HepG2 (cell line): ENCODE measurements around the gene PTPRD. TPM values are rescaled to one million over a fixed set of nuclear protein-coding genes. Genes with fewer than 3 reads are reported as not detected.

Source experiments
- ATAC-seq: fragments of 200-7000 bp; cut with Tn5 transposase; 3 replicates; pipeline ENCODE4 v1.9.1; 2020; ENCODE audit warnings: mild to moderate bottlenecking, moderate library complexity
- BruUV-seq: library from RNA; stranded (reverse); fragments of 400-500 nt; replicated peaks from 2 replicates; lab custom pipeline; 2021; lab: Mats Ljungman, UMichigan
- CTCF ChIA-PET: fragments of 300-600 bp; formaldehyde crosslinking; extraction: SDS; loops from one replicate; lab custom pipeline; 2021; ENCODE audit warnings: low total read pairs, inconsistent platforms, low intra/inter-chr PET ratio; lab: Yijun Ruan, JAX
- POLR2A ChIA-PET: fragments of 350-600 bp; sonication (Branson Sonifier 250); formaldehyde crosslinking; loops from one replicate; lab custom pipeline; 2020; ENCODE audit warnings: antibody characterized with exemption, inconsistent platforms; lab: Yijun Ruan, JAX
- DNase-seq: peaks from one replicate; pipeline ENCODE4 v3.0.0-alpha.2; 2015; ENCODE audit warnings: low spot score
- FAIRE-seq: peaks from 3 replicates; lab custom pipeline; 2011; peaks lifted over from hg19 to GRCh38; lab: Jason Lieb, UNC
- H2AFZ ChIP-seq: one replicate; pipeline ENCODE4 v1.6.1; 2011; ENCODE audit warnings: low read length, inconsistent platforms
- H3K27ac ChIP-seq: fragments of 300-600 bp; 3 replicates; pipeline ENCODE4 v1.8.0; 2011; ENCODE audit warnings: mixed run types, mild to moderate bottlenecking, mixed read lengths, low read length, inconsistent platforms; ENCODE audit not compliant: insufficient read depth; ENCODE audit errors: extremely low read length
- H3K27me3 ChIP-seq, 2 experiments: fragments of 200-600 bp in 1 of 2; 2 replicates in 1 of 2; 3 replicates in 1 of 2; pipeline versions ENCODE4 v1.6.0 to v1.8.0; 2011; ENCODE audit warnings: low read length in 2 of 2, mild to moderate bottlenecking in 2 of 2, moderate library complexity in 2 of 2, inconsistent platforms in 1 of 2; ENCODE audit not compliant: insufficient read depth in 2 of 2, control insufficient read depth in 1 of 2
- H3K36me3 ChIP-seq, 2 experiments: fragments of 200-600 bp in 1 of 2; replicated peaks in 1 of 2; 2 replicates in 1 of 2; 3 replicates in 1 of 2; pipeline versions ENCODE4 v1.5.1 to v1.8.0; 2011; ENCODE audit warnings: low read length in 2 of 2, inconsistent platforms in 1 of 2; ENCODE audit not compliant: insufficient read depth in 2 of 2, control insufficient read depth in 1 of 2
- H3K4me1 ChIP-seq: 2 replicates; pipeline ENCODE4 v1.5.1; 2012; ENCODE audit warnings: low read length, inconsistent platforms; ENCODE audit not compliant: insufficient read depth
- H3K4me2 ChIP-seq: 2 replicates; pipeline ENCODE4 v1.6.0; 2011; ENCODE audit warnings: low read depth, low read length, inconsistent platforms
- H3K4me3 ChIP-seq, 3 experiments: fragments of 200-600 bp in 1 of 3; sonication (generic), shearing (Covaris generic) in 1 of 3; replicated peaks in 1 of 3; 2 replicates each; pipeline ENCODE4 v1.5.1; 2011 to 2016; ENCODE audit warnings: low read length in 3 of 3, inconsistent platforms in 2 of 3, low read depth in 2 of 3, mild to moderate bottlenecking in 2 of 3, control low read depth in 1 of 3, mixed read lengths in 1 of 3; ENCODE audit not compliant: insufficient read depth in 1 of 3
- H3K79me2 ChIP-seq: one replicate; pipeline ENCODE4 v1.6.1; 2011; ENCODE audit warnings: low read length, inconsistent platforms; ENCODE audit not compliant: insufficient read depth
- H3K9ac ChIP-seq: 2 replicates; pipeline ENCODE4 v1.6.0; 2011; ENCODE audit warnings: mild to moderate bottlenecking, low read depth, low read length, inconsistent platforms; ENCODE audit not compliant: insufficient read depth
- H3K9me3 ChIP-seq: 2 replicates; pipeline ENCODE4 v1.5.1; 2012; ENCODE audit warnings: mild to moderate bottlenecking, low read length
- H4K20me1 ChIP-seq: 2 replicates; pipeline ENCODE4 v1.6.0; 2011; ENCODE audit warnings: inconsistent platforms, mild to moderate bottlenecking, low read length, moderate library complexity; ENCODE audit not compliant: insufficient read depth
- DMAP1 ChIP-seq: IDR thresholded peaks from 2 replicates; pipeline ENCODE4 v1.6.1; 2016
- SP5 ChIP-seq: IDR thresholded peaks from 2 replicates; pipeline ENCODE4 v1.6.1; 2016; ENCODE audit warnings: low read depth, borderline replicate concordance
- ZBTB40 ChIP-seq, 2 experiments: fragments of 450-650 bp in 1 of 2; sonication (generic) in 1 of 2; formaldehyde crosslinking in 1 of 2; IDR thresholded peaks; 2 replicates each; pipeline versions ENCODE4 v1.6.1 to v1.8.0; 2016 to 2022; ENCODE audit warnings: antibody characterized with exemption in 1 of 2, mild to moderate bottlenecking in 1 of 2, missing genetic modification reagents in 1 of 2
- WGBS: methylation state at CpG from one replicate; pipeline ENCODE4 v1.1.6; 2017; ENCODE audit warnings: low lambda C conversion rate; 5-methylcytosine and 5-hydroxymethylcytosine counted together
- in situ Hi-C: cut with HindIII; loops from 2 replicates; pipeline ENCODE4 v1.10.0; 2017; ENCODE audit warnings: low pct_unique_long_range_greater_than_20kb; ENCODE audit not compliant: extremely low pct_ligation_motif_present
- intact Hi-C: fragments of 100-400 bp; cut with micrococcal nuclease; formaldehyde crosslinking; loops from one replicate; pipeline ENCODE4 v1.10.0; 2022; ENCODE audit not compliant: unreplicated experiment
- polyA plus RNA-seq, 8 experiments: library from polyadenylated mRNA; depleted of rRNA in 3 of 8; stranded (reverse) in 7 of 8; unstranded in 1 of 8; fragments of >200 nt; fragmentation: Illumina TruSeq in 4 of 8; extraction: Trizol in 4 of 8; gene quantifications; 2 replicates each; pipeline versions ENCODE4 v1.2.1 to v1.2.3, GENCODE V29; 2011 to 2016; ENCODE audit warnings: low read depth in 4 of 8, missing spikeins in 1 of 8, mixed read lengths in 1 of 8; ENCODE audit not compliant: insufficient read depth in 1 of 8
- total RNA-seq, 5 experiments: library from RNA; depleted of rRNA; stranded (reverse); fragments of >200 nt; fragmentation: Illumina TruSeq; extraction: Trizol; gene quantifications; 2 replicates each; pipeline ENCODE4 v1.2.3, GENCODE V29; 2016; ENCODE audit warnings: low read depth in 1 of 5

PTPRD gene
- total and polyA plus RNA-seq, 2 of the 13 experiments (the other 11 are each of a cell fraction or from before 2014, with no cell fraction given) = 0.05 TPM; not detected in 1

DNA sequence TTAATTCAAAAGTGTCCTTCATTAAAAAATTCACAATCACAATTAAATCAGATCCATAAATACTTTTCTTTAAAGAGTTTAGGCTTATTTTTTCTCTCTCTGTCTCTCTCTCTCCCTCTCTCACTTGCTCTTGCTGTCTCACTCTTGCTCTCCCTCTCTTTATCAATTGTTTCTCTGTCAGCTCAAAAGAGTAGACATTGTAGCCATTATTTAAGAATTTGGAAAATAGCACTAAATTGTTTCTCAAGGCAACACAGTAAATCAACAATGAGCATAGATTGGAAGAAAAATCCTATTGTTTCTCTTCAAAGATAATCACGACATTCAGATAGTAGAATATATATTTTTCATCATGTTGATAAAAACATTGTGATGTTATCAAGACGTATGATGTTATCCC is 1114.0 kb downstream of the PTPRD start:
- DNase-seq = no peak
- in situ Hi-C loops = no loop called here
- no peak for FAIRE-seq
- no peaks in the 10 kb centered on the region for H3K27me3 ChIP-seq
- no peak overlapping the region for H3K9ac ChIP-seq
- no peak overlapping the region for H3K27ac ChIP-seq
- H3K79me2 ChIP-seq = no peaks in the 10 kb centered on the region
- peaks cover 21% of the 10 kb centered on the region for H3K9me3 ChIP-seq
- no peaks in the 10 kb centered on the region for H3K4me1 ChIP-seq
- no peaks in the 10 kb centered on the region for H3K36me3 ChIP-seq
- CTCF ChIA-PET = no interaction called here
- POLR2A ChIA-PET = no interaction called here
- H3K4me2 ChIP-seq = no peak overlapping the region
- no peak for ATAC-seq
- no peak overlapping the region for H3K4me3 ChIP-seq
- H4K20me1 ChIP-seq = no peaks in the 10 kb centered on the region
- BruUV-seq = no TSS peak
- WGBS = 1% methylated on average over 2 of the region's 2 CpGs
- no peak overlapping the region for H2AFZ ChIP-seq
- TF ChIP-seq SP5 (CRISPR knock-in tag) = no peak
- TF ChIP-seq DMAP1 (CRISPR knock-in tag) = no peak
- no peak for TF ChIP-seq ZBTB40 (IDR thresholded peaks at IDR 0.05)
- no peak for TF ChIP-seq ZBTB40 (CRISPR knock-in tag; IDR thresholded peaks at IDR 0.05)
- TF ChIP-seq, all 625 proteins: peak for 0
- intact Hi-C loops = no loop called here
